GM10266 (cell line): ENCODE results near the gene FFAR1.

Experiments
- DNase-seq: peaks from one replicate; pipeline ENCODE4 v3.0.0; 2012; ENCODE audit errors: extremely low spot score
- TF ChIP-seq, protein P1 (sequence below): IDR thresholded peaks from 2 replicates; pipeline ENCODE4 v1.5.1; 2012; ENCODE audit warnings: mild to moderate bottlenecking, low read depth; ENCODE audit not compliant: control insufficient read depth, insufficient read depth; ENCODE audit errors: missing control alignments

Gene FFAR1

DNA sequence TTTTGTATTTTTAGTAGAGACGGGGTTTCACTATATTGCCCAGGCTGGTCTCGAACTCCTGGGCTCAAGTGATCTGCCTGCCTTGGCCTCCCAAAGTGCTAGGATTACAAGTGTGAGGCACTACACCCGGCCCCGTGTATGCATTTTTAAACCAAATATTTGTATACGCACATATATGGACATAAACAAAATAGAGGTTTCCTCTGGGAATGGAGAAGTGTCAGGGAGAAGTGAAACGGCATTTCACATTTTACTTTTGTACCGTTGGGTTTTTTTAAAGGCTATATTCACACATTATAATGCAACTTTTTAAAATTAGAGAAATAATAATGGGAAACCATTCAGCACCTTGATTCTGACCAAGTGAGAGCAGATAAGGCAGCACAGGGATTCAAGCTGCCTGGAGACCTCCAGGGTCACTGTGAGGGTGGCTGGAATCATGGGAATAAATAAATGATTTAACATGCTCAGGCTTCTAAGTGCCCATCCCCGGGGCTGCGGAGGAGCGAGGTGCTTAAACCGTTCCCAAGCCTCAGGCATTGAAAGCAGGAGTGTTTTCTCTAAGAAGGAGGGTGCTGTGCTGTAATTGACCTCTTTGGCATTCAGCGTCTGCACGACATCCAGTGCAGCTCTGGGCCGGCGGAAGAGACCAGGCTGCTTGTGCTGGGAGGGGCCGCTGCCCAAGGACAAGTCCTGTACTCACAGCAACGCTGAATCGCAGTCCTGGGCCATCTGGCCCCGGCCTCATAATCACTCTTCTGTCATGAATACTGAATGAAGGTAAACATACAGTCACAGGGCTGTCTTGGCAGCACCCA is 47.9 kb downstream of the FFAR1 start:
- TF ChIP-seq, protein P1, sequence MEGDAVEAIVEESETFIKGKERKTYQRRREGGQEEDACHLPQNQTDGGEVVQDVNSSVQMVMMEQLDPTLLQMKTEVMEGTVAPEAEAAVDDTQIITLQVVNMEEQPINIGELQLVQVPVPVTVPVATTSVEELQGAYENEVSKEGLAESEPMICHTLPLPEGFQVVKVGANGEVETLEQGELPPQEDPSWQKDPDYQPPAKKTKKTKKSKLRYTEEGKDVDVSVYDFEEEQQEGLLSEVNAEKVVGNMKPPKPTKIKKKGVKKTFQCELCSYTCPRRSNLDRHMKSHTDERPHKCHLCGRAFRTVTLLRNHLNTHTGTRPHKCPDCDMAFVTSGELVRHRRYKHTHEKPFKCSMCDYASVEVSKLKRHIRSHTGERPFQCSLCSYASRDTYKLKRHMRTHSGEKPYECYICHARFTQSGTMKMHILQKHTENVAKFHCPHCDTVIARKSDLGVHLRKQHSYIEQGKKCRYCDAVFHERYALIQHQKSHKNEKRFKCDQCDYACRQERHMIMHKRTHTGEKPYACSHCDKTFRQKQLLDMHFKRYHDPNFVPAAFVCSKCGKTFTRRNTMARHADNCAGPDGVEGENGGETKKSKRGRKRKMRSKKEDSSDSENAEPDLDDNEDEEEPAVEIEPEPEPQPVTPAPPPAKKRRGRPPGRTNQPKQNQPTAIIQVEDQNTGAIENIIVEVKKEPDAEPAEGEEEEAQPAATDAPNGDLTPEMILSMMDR: no peak
- no peak for DNase-seq

DNA sequence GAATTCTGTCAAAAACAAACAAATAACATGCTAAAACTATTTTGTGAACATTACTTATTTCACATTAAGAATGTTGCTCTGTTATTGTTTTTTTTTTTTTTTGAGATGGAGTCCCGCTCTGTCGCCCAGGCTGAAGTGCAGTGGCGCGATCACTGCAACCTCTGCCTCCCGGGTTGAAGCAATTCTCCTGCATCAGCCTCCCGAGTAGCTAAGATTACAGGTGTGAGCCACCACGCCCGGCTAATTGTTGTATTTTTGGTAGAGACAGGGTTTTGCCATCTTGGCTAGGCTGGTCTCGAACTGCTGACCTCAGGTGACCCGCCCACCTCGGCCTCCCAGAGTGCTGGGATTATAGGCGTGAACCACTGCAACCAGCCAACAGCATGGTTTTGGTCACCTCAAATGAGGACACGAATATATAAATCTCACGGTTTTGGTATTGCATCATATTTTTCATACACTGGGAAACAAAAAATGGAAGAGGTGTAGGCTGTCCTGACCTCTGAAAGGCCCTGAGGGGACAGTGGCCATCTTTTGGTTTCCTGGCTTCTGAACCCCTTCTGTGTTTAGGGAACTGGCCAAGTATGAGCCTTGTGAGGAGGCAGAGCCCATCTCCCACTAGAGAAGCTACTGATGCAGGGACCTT is 48.7 kb downstream of the FFAR1 start:
- DNase-seq: no peak
- TF ChIP-seq, protein P1: no peak

DNA sequence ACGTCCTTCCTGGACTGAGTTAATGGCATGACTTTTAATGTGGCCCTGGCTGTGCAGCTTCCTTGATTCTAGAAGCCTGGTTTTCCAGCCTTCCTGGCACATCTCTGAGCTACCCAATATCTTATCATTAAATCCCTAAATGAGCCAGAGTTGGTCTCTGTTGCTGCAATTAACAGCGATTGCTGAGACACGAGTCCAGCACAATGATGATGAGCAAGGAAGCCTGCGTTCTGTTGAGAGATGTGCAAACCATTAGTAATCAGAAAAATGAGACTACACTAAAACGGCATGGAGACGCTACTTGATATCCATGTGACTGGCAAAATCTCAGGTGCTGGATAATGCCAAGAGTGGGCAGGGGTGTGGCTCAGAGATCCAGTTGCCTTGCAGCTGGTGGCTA is 49.4 kb downstream of the FFAR1 start:
- no peak for DNase-seq
- TF ChIP-seq, protein P1: no peak
